ENCODE results near the gene COL4A2. TPM values are rescaled to one million over a fixed set of nuclear protein-coding genes. Genes with fewer than 3 reads are reported as not detected.

Gene COL4A2
- total RNA-seq, 1 donor from 2014 or later, result 1,414 TPM

GRCh38 chr13:110410936-110411687 is 104.0 kb downstream of the COL4A2 start:
- no peak for DNase-seq (ENCODE audit: low read depth)
- peak overlapping the region; percentile 91 for H3K27ac ChIP-seq (ENCODE audit: low read depth, low read length)
- no peak for FAIRE-seq
- Mint-ChIP-seq H3K4me3 (ENCODE audit: unreplicated experiment) (no peak overlapping the region), H3K27me3 (ENCODE audit: low read depth, unreplicated experiment) (no peaks in the 10 kb centered on the region), H3K9me3 (ENCODE audit: unreplicated experiment) (no peaks in the 10 kb centered on the region), H3K27ac (ENCODE audit: unreplicated experiment) (peak overlapping the region; percentile 98), H3K36me3 (ENCODE audit: low read depth, unreplicated experiment) (peaks cover 47% of the 10 kb centered on the region), H3K4me1 (ENCODE audit: low read depth, unreplicated experiment) (peaks cover 76% of the 10 kb centered on the region)
- H3K4me2 ChIP-seq (ENCODE audit: low read length), result no peak overlapping the region
- no peaks in the 10 kb centered on the region for H4K20me1 ChIP-seq (ENCODE audit: insufficient read depth, low read length)
- H3K27me3 ChIP-seq (ENCODE audit: insufficient read depth, low read length), result no peaks in the 10 kb centered on the region
- no peak overlapping the region for H3K4me3 ChIP-seq (ENCODE audit: insufficient read depth, low read depth, low read length)
- peak overlapping the region; percentile 81 for H3K9ac ChIP-seq (ENCODE audit: low read length)
- no peak overlapping the region for H2AFZ ChIP-seq (ENCODE audit: low read depth, low read length)
- peaks cover 18% of the 10 kb centered on the region for H3K36me3 ChIP-seq (ENCODE audit: insufficient read depth, low read length)
- peaks cover 40% of the 10 kb centered on the region for H3K79me2 ChIP-seq (ENCODE audit: insufficient read depth, low read length)
- H3K9me3 ChIP-seq (ENCODE audit: insufficient read depth, low read depth, low read length), result no peaks in the 10 kb centered on the region
- TF ChIP-seq CTCF (IDR thresholded peaks at IDR 0.05; ENCODE audit: insufficient read depth, low read depth, low read length) (no peak), EZH2 (IDR thresholded peaks at IDR 0.05; ENCODE audit: insufficient read depth, low read length) (no peak)
- peaks cover 71% of the 10 kb centered on the region for H3K4me1 ChIP-seq (ENCODE audit: insufficient read depth, low read length)

- Mint-ChIP-seq H3K36me3 (ENCODE audit: low read depth, unreplicated experiment) (peaks cover 50% of the 10 kb centered on the region), H3K27ac (ENCODE audit: unreplicated experiment) (peak overlapping the region; percentile 98), H3K27me3 (ENCODE audit: low read depth, unreplicated experiment) (no peaks in the 10 kb centered on the region), H3K4me1 (ENCODE audit: low read depth, unreplicated experiment) (peaks cover 78% of the 10 kb centered on the region), H3K9me3 (ENCODE audit: unreplicated experiment) (no peaks in the 10 kb centered on the region), H3K4me3 (ENCODE audit: unreplicated experiment) (no peak overlapping the region)
- Histone ChIP-seq H3K27me3 (ENCODE audit: insufficient read depth, low read length) (no peaks in the 10 kb centered on the region), H3K4me2 (ENCODE audit: low read length) (peak overlapping the region; percentile 15), H3K79me2 (ENCODE audit: insufficient read depth, low read length) (peaks cover 40% of the 10 kb centered on the region), H3K4me1 (ENCODE audit: insufficient read depth, low read length) (peaks cover 65% of the 10 kb centered on the region), H3K9me3 (ENCODE audit: insufficient read depth, low read depth, low read length) (no peaks in the 10 kb centered on the region), H4K20me1 (ENCODE audit: insufficient read depth, low read length) (no peaks in the 10 kb centered on the region), H3K36me3 (ENCODE audit: insufficient read depth, low read length) (peaks cover 21% of the 10 kb centered on the region), H3K27ac (ENCODE audit: low read depth, low read length) (peak overlapping the region; percentile 91), H2AFZ (ENCODE audit: low read depth, low read length) (no peak overlapping the region), H3K9ac (ENCODE audit: low read length) (peak overlapping the region; percentile 81), H3K4me3 (ENCODE audit: insufficient read depth, low read depth, low read length) (no peak overlapping the region)
- DNase-seq (ENCODE audit: low read depth) (no peak), FAIRE-seq (no peak)
- TF ChIP-seq EZH2 (IDR thresholded peaks at IDR 0.05; ENCODE audit: insufficient read depth, low read length) (no peak), CTCF (IDR thresholded peaks at IDR 0.05; ENCODE audit: insufficient read depth, low read depth, low read length) (no peak)
These were observed 104.6 kb downstream of the COL4A2 start for GRCh38 chr13:110411688-110412059.

Data from astrocyte (in vitro differentiated cells and primary cell).